GM19372 (cell line): Measurements from ENCODE around the gene LHFPL5.

ENCODE experiments used
- ATAC-seq: cut with Tn5 transposase; IDR thresholded peaks from one replicate; pipeline ENCODE4 v1.9.1; 2021; ENCODE audit warnings: mild to moderate bottlenecking, low read depth, moderate library complexity; ENCODE audit not compliant: unreplicated experiment

Gene LHFPL5

GRCh38 chr6:35790683-35791082 lies 14.5 kb upstream of the LHFPL5 start:
- ATAC-seq: no peak

- ATAC-seq: no peak
Measured at GRCh38 chr6:35794536-35795452, 10.4 kb upstream of the LHFPL5 start.

- ATAC-seq: no peak
Measured at GRCh38 chr6:35795453-35796071, 9.6 kb upstream of the LHFPL5 start.

- no peak for ATAC-seq
Measured at GRCh38 chr6:35796236-35796635, 8.9 kb upstream of the LHFPL5 start.

- no peak for ATAC-seq
Measured at GRCh38 chr6:35797837-35798526, 7.2 kb upstream of the LHFPL5 start.

- no peak for ATAC-seq
Measured at GRCh38 chr6:35798706-35799105, 6.4 kb upstream of the LHFPL5 start.

- no peak for ATAC-seq
Measured at GRCh38 chr6:35801148-35801547, 4.0 kb upstream of the LHFPL5 start.

- ATAC-seq: no peak
Measured at GRCh38 chr6:35808688-35809087, 3.5 kb downstream of the LHFPL5 start.

GRCh38 chr6:35809809-35810208 lies 4.7 kb downstream of the LHFPL5 start:
- ATAC-seq: no peak

- no peak for ATAC-seq
Measured at GRCh38 chr6:35810971-35811698, 6.0 kb downstream of the LHFPL5 start.

- ATAC-seq: no peak
Measured at GRCh38 chr6:35811699-35811995, 6.5 kb downstream of the LHFPL5 start.

GRCh38 chr6:35817515-35817914 lies 12.4 kb downstream of the LHFPL5 start:
- no peak for ATAC-seq

- no peak for ATAC-seq
Measured at GRCh38 chr6:35823601-35824000, 18.4 kb downstream of the LHFPL5 start.

GRCh38 chr6:35824552-35825192 lies 19.5 kb downstream of the LHFPL5 start:
- no peak for ATAC-seq

GRCh38 chr6:35829306-35829705 lies 24.2 kb downstream of the LHFPL5 start:
- no peak for ATAC-seq

- no peak for ATAC-seq
Measured at GRCh38 chr6:35831257-35832007, 26.3 kb downstream of the LHFPL5 start.

- ATAC-seq: no peak
Measured at GRCh38 chr6:35833536-35833935, 28.4 kb downstream of the LHFPL5 start.

- no peak for ATAC-seq
Measured at GRCh38 chr6:35839019-35839418, 33.9 kb downstream of the LHFPL5 start.

GRCh38 chr6:35842381-35842780 lies 37.2 kb downstream of the LHFPL5 start:
- ATAC-seq: no peak

- no peak for ATAC-seq
Measured at GRCh38 chr6:35844290-35844689, 39.1 kb downstream of the LHFPL5 start.
